Prostate gland (tissue), 2 donors: ENCODE measurements around the gene HLA-B. TPM values are rescaled to one million over a fixed set of nuclear protein-coding genes. Genes with fewer than 3 reads are reported as not detected.
A peak's percentile ranks its signal among the peaks of the same experiment; 100 is the strongest.

Experiments
- DNase-seq: peaks from one replicate; pipeline ENCODE4 v3.0.0-alpha.2; 2019; ENCODE audit warnings: low spot score
- H3K27ac ChIP-seq, 2 donors: fragments of 200-600 bp; sonication (generic); 2 replicates each; pipeline ENCODE4 v1.5.1; 2017 to 2019
- H3K27me3 ChIP-seq: fragments of 200-600 bp; sonication (generic); replicated peaks from 2 replicates; pipeline ENCODE4 v1.5.1; 2019; ENCODE audit not compliant: insufficient read depth
- H3K36me3 ChIP-seq, 2 donors: fragments of 200-600 bp; sonication (generic); 1 replicate in 1 of 2; 2 replicates in 1 of 2; pipeline versions ENCODE4 v1.5.1 to v1.8.1; 2017 to 2019
- H3K4me1 ChIP-seq: fragments of 200-600 bp; sonication (generic); replicated peaks from 2 replicates; pipeline ENCODE4 v1.5.1; 2019
- H3K4me3 ChIP-seq, 2 donors: fragments of 200-600 bp; sonication (generic); 2 replicates each; pipeline ENCODE4 v1.5.1; 2017 to 2019
- H3K9me3 ChIP-seq: fragments of 200-600 bp; sonication (generic); 2 replicates; pipeline ENCODE4 v1.5.1; 2017
- CTCF ChIP-seq, 4 experiments: fragments of 200-600 bp in 2 of 4; fragments of 450-650 bp in 2 of 4; sonication (generic) in 2 of 4; IDR thresholded peaks; 1 replicate in 3 of 4; 2 replicates in 1 of 4; pipeline ENCODE4 v1.5.1; 2016 to 2019; ENCODE audit warnings: antibody characterized with exemption in 4 of 4, mild to moderate bottlenecking in 2 of 4, moderate library complexity in 2 of 4
- POLR2A ChIP-seq: fragments of 450-650 bp; IDR thresholded peaks from one replicate; pipeline ENCODE4 v1.6.1; 2016; ENCODE audit warnings: antibody characterized with exemption, mild to moderate bottlenecking
- POLR2AphosphoS5 ChIP-seq: sonication (generic); formaldehyde crosslinking; IDR thresholded peaks from one replicate; pipeline ENCODE4 v1.6.1; 2017; ENCODE audit warnings: antibody characterized with exemption
- WGBS: methylation state at CpG from one replicate; pipeline ENCODE4 v1.1.5; 2018; 5-methylcytosine and 5-hydroxymethylcytosine counted together
- intact Hi-C: fragments of 100-400 bp; cut with DNase I; formaldehyde crosslinking; loops from one replicate; pipeline ENCODE4 v1.14.2; 2022
- total RNA-seq, 2 donors: library from RNA; depleted of rRNA; stranded (reverse); fragments of >200 nt; gene quantifications; one replicate each; pipeline ENCODE4 v1.1.0, GENCODE V29; 2016

HLA-B gene
- total RNA-seq, 2 donors from 2014 or later: 846 to 899 TPM

GRCh38 chr6:31363811-31364210, 6.8 kb upstream of the HLA-B start:
- Histone ChIP-seq H3K4me3 (no peak overlapping the region), H3K9me3 (no peaks in the 10 kb centered on the region), H3K36me3 (no peaks in the 10 kb centered on the region), H3K4me1 (no peaks in the 10 kb centered on the region), H3K27ac (no peak overlapping the region), H3K27me3 (no peaks in the 10 kb centered on the region)
- TF ChIP-seq POLR2A (no peak), CTCF (IDR thresholded peaks at IDR 0.05) (no peak), POLR2AphosphoS5 (no peak)
- intact Hi-C loops: no loop called here
- DNase-seq: no peak

DNA sequence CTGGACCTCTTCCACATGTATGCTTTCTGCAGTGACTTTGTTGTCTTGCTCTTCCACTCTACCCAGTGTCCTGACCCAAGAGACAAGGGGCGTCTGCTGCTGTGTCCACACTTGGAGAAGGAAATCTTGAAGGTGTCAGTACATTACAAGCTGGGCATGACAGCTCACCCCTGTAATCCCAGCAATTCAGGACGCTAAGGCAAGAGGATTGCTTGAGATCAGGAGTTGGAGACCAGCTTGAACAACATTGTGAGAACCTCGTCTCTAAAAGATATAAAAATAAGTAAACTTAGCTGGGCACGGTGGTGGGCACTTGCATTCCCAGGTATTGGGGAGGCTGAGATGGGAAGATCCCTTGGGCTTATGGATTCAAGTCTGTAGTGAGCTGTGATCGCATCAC, 5.8 kb upstream of the HLA-B start:
- intact Hi-C loops: no loop called here

DNA sequence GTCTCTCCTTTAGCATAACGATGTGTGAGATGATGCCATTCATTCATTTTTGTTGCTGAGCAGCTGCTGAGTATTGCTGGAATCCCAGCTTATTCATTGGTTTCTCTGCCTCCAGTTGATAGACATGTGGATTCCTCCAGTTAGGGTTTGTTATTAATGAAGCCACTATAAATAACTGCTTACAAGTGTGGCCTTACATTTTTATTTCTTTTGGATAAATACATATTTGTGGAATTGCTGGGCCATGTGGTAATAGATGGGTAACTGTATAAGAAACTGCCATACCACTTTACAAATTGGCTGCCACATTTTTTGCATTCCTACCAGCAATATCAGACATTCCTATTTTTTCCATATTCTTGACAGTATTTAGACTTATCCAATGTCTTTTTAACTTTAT, 2.6 kb upstream of the HLA-B start:
- DNase-seq: no peak
- Histone ChIP-seq H3K36me3 (no peaks in the 10 kb centered on the region), H3K9me3 (no peaks in the 10 kb centered on the region), H3K27ac (no peak overlapping the region), H3K4me1 (no peaks in the 10 kb centered on the region), H3K4me3 (no peak overlapping the region), H3K27me3 (no peaks in the 10 kb centered on the region)
- intact Hi-C loops: loop anchor here (2.0 kb wide), 1 partner anchor 161 kb away; no protein-coding TSS in a partner anchor
- 74% methylated on average over 1 of the region's 1 CpG for WGBS
- TF ChIP-seq CTCF (IDR thresholded peaks at IDR 0.05) (no peak), POLR2A (no peak), POLR2AphosphoS5 (no peak)

More for the DNA sequence above, 5.8 kb upstream of the HLA-B start:
- 68% methylated on average over 5 of the region's 5 CpGs for WGBS
- no peak for DNase-seq
- Histone ChIP-seq H3K36me3 (no peaks in the 10 kb centered on the region), H3K4me3 (no peak overlapping the region), H3K27me3 (no peaks in the 10 kb centered on the region), H3K9me3 (no peaks in the 10 kb centered on the region), H3K4me1 (no peaks in the 10 kb centered on the region), H3K27ac (no peak overlapping the region)
- no peak for TF ChIP-seq CTCF (IDR thresholded peaks at IDR 0.05)
- TF ChIP-seq POLR2AphosphoS5: no peak
- TF ChIP-seq POLR2A: no peak

GRCh38 chr6:31358302-31358701, 1.3 kb upstream of the HLA-B start:
- H3K4me3 ChIP-seq: no peak overlapping the region
- no peaks in the 10 kb centered on the region for H3K27me3 ChIP-seq
- WGBS: 39% methylated on average over 4 of the region's 4 CpGs
- DNase-seq: no peak
- H3K4me1 ChIP-seq: no peaks in the 10 kb centered on the region
- H3K36me3 ChIP-seq: no peaks in the 10 kb centered on the region
- no peaks in the 10 kb centered on the region for H3K9me3 ChIP-seq
- H3K27ac ChIP-seq: no peak overlapping the region
- intact Hi-C loops: loop anchor here (2.0 kb wide), 1 partner anchor 160 kb away; no protein-coding TSS in a partner anchor
- no peak for TF ChIP-seq POLR2AphosphoS5
- no peak for TF ChIP-seq CTCF (IDR thresholded peaks at IDR 0.05)
- no peak for TF ChIP-seq POLR2A

DNA sequence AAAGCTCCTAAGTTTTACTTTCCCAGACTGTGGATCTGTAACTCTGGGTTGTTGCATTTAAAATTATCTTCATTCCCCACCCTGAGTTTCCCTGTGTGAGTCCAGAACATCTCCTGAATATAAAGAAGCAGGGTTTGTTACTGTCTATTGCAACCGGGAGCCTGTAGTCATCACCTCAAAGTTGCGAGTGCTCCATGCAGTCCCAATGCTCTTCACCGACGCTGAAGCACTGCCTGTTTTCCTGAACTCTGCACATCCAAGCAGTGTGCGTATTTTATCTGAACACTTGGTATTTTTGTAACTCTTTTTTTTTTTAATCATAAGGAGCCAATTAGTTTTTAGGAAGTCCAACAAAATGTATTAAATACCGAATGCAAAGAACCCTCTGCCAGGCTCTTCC, 907 bp upstream of the HLA-B start:
- H3K9me3 ChIP-seq: no peaks in the 10 kb centered on the region
- peak overlapping the region in 1 of 2 donors; percentile 89 for H3K27ac ChIP-seq
- intact Hi-C loops: loop anchor here (2.0 kb wide), 2 partner anchors 87 to 159 kb away; no protein-coding TSS in a partner anchor
- no peaks in the 10 kb centered on the region for H3K4me1 ChIP-seq
- no peaks in the 10 kb centered on the region for H3K27me3 ChIP-seq
- H3K4me3 ChIP-seq: peak overlapping the region in 1 of 2 donors; percentile 55
- WGBS: 37% methylated on average over 6 of the region's 6 CpGs
- DNase-seq: no peak
- no peaks in the 10 kb centered on the region for H3K36me3 ChIP-seq
- TF ChIP-seq POLR2AphosphoS5 (no peak), CTCF (IDR thresholded peaks at IDR 0.05) (no peak), POLR2A (no peak)
